GM23248 (cell line): Measurements from ENCODE around the gene ATXN7L1.

Experiments
- EZH2 ChIP-seq: fragments of 200-600 bp; sonication (generic); IDR thresholded peaks from 2 replicates; pipeline ENCODE4 v1.6.1; 2018; ENCODE audit warnings: antibody characterized with exemption, mild to moderate bottlenecking; ENCODE audit not compliant: insufficient read depth, poor library complexity, severe bottlenecking
- EZH2phosphoT487 ChIP-seq: fragments of 200-600 bp; sonication (generic); IDR thresholded peaks from 2 replicates; pipeline ENCODE4 v1.6.1; 2018; ENCODE audit warnings: antibody characterized with exemption, moderate library complexity, mild to moderate bottlenecking, low read depth; ENCODE audit not compliant: insufficient read depth

GRCh38 chr7:105831824-105832535, 44.4 kb downstream of the ATXN7L1 start:
- no peak for TF ChIP-seq EZH2phosphoT487
- no peak for TF ChIP-seq EZH2
